ENCODE data around the gene NBEA.

The NBEA gene

DNA sequence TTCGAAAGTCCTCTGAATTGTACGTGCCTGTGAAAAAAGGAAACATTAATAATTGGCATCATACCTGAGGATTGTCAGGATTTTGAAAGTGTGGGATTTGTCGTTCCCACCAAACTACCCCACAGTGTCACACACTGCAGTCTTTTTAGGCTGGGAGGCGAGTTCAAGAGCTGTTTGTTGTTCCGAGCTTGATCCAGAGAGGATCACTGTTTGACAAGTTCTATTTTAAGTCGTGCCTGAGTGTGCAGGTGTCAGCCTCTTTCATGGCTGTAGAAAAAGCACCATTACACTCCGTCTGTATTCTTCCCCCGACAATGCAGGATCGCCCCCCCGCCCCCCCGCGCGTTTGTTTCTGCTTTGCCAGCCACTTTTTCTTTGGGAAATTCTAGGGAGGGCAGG is 635 bp upstream of the NBEA start:
- no peak for DNase-seq (ENCODE audit: low read depth in 1 of 2, low spot score in 1 of 2)
- TF ChIP-seq, protein P1, sequence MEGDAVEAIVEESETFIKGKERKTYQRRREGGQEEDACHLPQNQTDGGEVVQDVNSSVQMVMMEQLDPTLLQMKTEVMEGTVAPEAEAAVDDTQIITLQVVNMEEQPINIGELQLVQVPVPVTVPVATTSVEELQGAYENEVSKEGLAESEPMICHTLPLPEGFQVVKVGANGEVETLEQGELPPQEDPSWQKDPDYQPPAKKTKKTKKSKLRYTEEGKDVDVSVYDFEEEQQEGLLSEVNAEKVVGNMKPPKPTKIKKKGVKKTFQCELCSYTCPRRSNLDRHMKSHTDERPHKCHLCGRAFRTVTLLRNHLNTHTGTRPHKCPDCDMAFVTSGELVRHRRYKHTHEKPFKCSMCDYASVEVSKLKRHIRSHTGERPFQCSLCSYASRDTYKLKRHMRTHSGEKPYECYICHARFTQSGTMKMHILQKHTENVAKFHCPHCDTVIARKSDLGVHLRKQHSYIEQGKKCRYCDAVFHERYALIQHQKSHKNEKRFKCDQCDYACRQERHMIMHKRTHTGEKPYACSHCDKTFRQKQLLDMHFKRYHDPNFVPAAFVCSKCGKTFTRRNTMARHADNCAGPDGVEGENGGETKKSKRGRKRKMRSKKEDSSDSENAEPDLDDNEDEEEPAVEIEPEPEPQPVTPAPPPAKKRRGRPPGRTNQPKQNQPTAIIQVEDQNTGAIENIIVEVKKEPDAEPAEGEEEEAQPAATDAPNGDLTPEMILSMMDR (IDR thresholded peaks at IDR 0.05; ENCODE audit: insufficient read depth, low read length): no peak
- TF ChIP-seq, protein P2, sequence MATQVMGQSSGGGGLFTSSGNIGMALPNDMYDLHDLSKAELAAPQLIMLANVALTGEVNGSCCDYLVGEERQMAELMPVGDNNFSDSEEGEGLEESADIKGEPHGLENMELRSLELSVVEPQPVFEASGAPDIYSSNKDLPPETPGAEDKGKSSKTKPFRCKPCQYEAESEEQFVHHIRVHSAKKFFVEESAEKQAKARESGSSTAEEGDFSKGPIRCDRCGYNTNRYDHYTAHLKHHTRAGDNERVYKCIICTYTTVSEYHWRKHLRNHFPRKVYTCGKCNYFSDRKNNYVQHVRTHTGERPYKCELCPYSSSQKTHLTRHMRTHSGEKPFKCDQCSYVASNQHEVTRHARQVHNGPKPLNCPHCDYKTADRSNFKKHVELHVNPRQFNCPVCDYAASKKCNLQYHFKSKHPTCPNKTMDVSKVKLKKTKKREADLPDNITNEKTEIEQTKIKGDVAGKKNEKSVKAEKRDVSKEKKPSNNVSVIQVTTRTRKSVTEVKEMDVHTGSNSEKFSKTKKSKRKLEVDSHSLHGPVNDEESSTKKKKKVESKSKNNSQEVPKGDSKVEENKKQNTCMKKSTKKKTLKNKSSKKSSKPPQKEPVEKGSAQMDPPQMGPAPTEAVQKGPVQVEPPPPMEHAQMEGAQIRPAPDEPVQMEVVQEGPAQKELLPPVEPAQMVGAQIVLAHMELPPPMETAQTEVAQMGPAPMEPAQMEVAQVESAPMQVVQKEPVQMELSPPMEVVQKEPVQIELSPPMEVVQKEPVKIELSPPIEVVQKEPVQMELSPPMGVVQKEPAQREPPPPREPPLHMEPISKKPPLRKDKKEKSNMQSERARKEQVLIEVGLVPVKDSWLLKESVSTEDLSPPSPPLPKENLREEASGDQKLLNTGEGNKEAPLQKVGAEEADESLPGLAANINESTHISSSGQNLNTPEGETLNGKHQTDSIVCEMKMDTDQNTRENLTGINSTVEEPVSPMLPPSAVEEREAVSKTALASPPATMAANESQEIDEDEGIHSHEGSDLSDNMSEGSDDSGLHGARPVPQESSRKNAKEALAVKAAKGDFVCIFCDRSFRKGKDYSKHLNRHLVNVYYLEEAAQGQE (IDR thresholded peaks at IDR 0.05; ENCODE audit: insufficient replicate concordance, low read depth): no peak
- Histone ChIP-seq H3K4me3 (replicated peaks; ENCODE audit: insufficient read depth, low read length) (no peak overlapping the region), H3K27me3 (ENCODE audit: insufficient read depth, poor library complexity, severe bottlenecking) (peaks cover 30% of the 10 kb centered on the region), H3K27ac (replicated peaks) (no peak overlapping the region)

DNA sequence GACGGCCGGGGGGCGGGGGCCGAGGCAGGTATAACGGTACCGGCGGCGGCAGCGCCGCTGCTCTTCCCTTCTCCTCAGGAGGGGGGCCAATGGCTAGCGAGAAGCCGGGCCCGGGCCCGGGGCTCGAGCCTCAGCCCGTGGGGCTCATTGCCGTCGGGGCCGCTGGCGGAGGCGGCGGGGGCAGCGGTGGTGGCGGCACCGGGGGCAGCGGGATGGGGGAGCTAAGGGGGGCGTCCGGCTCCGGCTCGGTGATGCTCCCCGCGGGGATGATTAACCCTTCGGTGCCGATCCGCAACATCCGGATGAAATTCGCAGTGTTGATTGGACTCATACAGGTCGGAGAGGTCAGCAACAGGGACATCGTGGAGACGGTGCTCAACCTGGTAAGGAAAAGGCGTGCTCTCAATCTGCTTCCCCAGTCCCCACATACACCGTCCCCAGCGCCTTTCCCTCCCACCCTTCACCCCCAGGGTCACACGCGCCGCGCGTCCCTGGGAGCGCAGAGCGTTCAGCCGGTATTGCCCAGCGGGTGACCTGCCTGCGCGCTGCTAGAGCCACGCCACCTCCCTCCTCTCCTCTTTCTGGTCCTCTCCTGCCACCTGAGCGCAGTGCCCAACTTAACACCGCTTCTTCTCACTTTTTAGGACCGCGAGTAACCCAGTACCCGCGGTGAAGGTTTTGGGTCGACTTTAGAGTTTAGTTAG is 814 bp downstream of the NBEA start:
- Histone ChIP-seq H3K27me3 (ENCODE audit: insufficient read depth, poor library complexity, severe bottlenecking) (peaks cover 30% of the 10 kb centered on the region), H3K27ac (replicated peaks) (no peak overlapping the region), H3K4me3 (replicated peaks; ENCODE audit: insufficient read depth, low read length) (peak overlapping the region; percentile 49)
- no peak for TF ChIP-seq POLR2AphosphoS5 (IDR thresholded peaks at IDR 0.05; ENCODE audit: low read depth)
- TF ChIP-seq, protein P2 (IDR thresholded peaks at IDR 0.05; ENCODE audit: insufficient replicate concordance, low read depth): no peak
- TF ChIP-seq GABPA (IDR thresholded peaks at IDR 0.05; ENCODE audit: low read depth): no peak
- TF ChIP-seq SPI1 (IDR thresholded peaks at IDR 0.05; ENCODE audit: borderline replicate concordance, low read depth): no peak
- TF ChIP-seq, protein P1 (IDR thresholded peaks at IDR 0.05; ENCODE audit: insufficient read depth, low read length): no peak
- DNase-seq (ENCODE audit: low read depth in 1 of 2, low spot score in 1 of 2): no peak

DNA sequence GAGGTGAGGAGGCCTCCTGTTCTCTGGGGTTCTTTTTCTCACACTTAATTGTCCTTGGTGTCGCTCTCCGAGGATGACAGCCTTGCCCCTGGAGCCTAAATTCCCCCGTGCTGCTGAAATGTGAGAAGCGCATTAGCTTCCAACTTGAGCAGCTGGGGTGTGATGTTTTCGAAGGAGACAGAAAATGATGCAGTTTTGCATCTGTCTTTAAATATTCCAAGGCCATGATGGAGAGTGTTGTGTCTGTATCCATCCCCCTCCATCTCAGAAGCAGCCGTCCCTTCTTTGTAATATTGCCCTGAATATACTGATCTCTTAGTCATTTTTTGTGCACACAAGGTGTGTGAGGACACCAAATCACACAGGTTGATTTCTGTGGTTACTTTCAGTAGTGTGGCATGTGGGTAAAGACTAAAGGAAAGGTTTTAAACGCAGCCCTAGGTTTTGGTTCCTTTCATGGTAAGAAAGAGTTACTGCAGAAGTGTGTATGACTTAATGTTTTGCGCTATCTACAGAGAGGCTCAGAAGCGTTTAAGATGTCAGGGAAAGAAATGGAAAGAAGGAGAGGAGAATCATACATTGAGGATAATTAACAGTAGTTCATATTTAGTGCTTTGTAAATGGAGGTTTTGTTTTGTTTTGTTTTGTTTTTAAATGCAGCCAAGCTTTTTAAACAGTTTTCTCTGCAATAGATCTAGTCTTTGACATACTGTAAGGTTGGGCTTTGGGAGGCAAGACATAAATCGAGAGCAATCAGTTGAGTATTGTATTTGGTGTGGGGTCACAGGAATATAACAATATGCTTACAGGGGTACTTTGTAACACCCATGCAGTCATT is 1.6 kb downstream of the NBEA start:
- TF ChIP-seq, protein P2 (IDR thresholded peaks at IDR 0.05; ENCODE audit: insufficient replicate concordance, low read depth): no peak
- TF ChIP-seq, protein P1 (IDR thresholded peaks at IDR 0.05; ENCODE audit: insufficient read depth, low read length): no peak
- Histone ChIP-seq H3K27ac (replicated peaks) (no peak overlapping the region), H3K27me3 (ENCODE audit: insufficient read depth, poor library complexity, severe bottlenecking) (peaks cover 30% of the 10 kb centered on the region), H3K4me3 (replicated peaks; ENCODE audit: insufficient read depth, low read length) (no peak overlapping the region)
- DNase-seq (ENCODE audit: low read depth in 1 of 2, low spot score in 1 of 2): no peak
